Right atrium auricular region (tissue), 2 donors: ENCODE measurements around the gene METTL15. TPM values are rescaled to one million over a fixed set of nuclear protein-coding genes. Genes with fewer than 3 reads are reported as not detected.

Experiments used
- DNase-seq: peaks from one replicate; pipeline ENCODE4 v3.0.0-alpha.2; 2019; ENCODE audit warnings: low spot score
- H3K27ac ChIP-seq, 2 donors: fragments of 200-600 bp; sonication (generic); 1 replicate in 1 of 2; 2 replicates in 1 of 2; pipeline ENCODE4 v1.5.1; 2016 to 2019
- H3K27me3 ChIP-seq, 2 donors: fragments of 200-600 bp; sonication (generic); one replicate each; pipeline versions ENCODE4 v1.5.1 to v1.6.0; 2017 to 2019
- H3K36me3 ChIP-seq: fragments of 200-600 bp; sonication (generic); one replicate; pipeline ENCODE4 v1.5.1; 2016
- H3K4me1 ChIP-seq, 2 donors: fragments of 200-600 bp; sonication (generic); one replicate each; pipeline versions ENCODE4 v1.5.1 to v1.6.0; 2017 to 2019
- H3K4me3 ChIP-seq, 2 donors: fragments of 200-600 bp; sonication (generic); 1 replicate in 1 of 2; 2 replicates in 1 of 2; pipeline ENCODE4 v1.5.1; 2017 to 2019; ENCODE audit warnings: mild to moderate bottlenecking in 1 of 2, moderate library complexity in 1 of 2
- H3K9me3 ChIP-seq, 2 donors: fragments of 200-600 bp; sonication (generic); one replicate each; pipeline ENCODE4 v1.5.1; 2019
- total RNA-seq, 2 donors: library from RNA; depleted of rRNA; stranded (reverse); fragments of >200 nt; gene quantifications; one replicate each; pipeline ENCODE4 v1.1.0, GENCODE V29; 2016
- TF ChIP-seq, protein P1 (sequence below), 2 donors: fragments of 200-600 bp; sonication (generic); IDR thresholded peaks; one replicate each; pipeline ENCODE4 v1.5.1; 2019; ENCODE audit warnings: antibody characterized with exemption in 2 of 2

The METTL15 gene
- total RNA-seq, 2 donors from 2014 or later, result 5.3 to 9.5 TPM

DNA sequence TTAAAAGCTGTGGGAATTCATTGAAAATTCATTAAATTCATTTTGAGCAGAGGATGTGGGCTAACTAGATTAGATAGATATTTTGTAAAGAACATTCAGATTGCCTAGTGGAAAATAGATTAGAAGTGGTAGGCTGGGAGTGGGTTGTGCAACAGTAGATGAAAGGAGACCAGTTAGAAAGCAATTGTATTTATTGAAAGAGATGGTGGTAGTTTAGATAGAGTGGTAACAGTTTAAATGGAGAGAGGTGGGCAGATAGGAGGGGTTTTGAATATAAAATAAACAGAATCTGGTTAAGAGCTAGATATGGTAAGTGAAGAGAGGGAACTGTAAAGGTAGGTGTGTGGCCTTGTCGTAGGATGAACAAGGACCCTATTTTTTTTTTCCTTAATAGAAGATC, 34.5 kb downstream of the METTL15 start:
- no peak for DNase-seq
- H3K4me1 ChIP-seq, result no peaks in the 10 kb centered on the region
- TF ChIP-seq, protein P1, sequence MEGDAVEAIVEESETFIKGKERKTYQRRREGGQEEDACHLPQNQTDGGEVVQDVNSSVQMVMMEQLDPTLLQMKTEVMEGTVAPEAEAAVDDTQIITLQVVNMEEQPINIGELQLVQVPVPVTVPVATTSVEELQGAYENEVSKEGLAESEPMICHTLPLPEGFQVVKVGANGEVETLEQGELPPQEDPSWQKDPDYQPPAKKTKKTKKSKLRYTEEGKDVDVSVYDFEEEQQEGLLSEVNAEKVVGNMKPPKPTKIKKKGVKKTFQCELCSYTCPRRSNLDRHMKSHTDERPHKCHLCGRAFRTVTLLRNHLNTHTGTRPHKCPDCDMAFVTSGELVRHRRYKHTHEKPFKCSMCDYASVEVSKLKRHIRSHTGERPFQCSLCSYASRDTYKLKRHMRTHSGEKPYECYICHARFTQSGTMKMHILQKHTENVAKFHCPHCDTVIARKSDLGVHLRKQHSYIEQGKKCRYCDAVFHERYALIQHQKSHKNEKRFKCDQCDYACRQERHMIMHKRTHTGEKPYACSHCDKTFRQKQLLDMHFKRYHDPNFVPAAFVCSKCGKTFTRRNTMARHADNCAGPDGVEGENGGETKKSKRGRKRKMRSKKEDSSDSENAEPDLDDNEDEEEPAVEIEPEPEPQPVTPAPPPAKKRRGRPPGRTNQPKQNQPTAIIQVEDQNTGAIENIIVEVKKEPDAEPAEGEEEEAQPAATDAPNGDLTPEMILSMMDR (IDR thresholded peaks at IDR 0.05), result no peak

DNA sequence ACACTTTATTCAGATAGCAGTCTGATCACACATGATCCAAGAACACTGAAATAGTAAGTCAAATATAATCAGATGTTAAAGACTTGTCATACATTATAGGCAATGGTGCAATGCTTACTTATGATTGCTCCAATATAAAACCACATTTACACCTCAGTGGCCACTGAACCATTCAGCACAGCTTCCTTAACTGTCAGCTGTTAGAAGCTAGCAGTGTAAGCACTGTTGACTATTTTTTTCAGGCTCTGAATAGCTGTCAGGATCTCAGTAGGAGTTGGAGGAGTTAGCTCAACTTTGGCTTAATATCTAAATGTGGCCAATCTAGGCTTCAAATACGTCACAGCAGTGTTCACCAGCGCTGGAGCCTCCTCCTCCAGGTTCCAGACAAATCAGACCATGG, 36.6 kb downstream of the METTL15 start:
- TF ChIP-seq, protein P1 (IDR thresholded peaks at IDR 0.05), result no peak
- DNase-seq, result no peak
- no peaks in the 10 kb centered on the region for H3K4me1 ChIP-seq

More for the DNA sequence above, 34.5 kb downstream of the METTL15 start:
- Histone ChIP-seq H3K4me3 (no peak overlapping the region), H3K9me3 (peaks cover 0 to 18% of the 10 kb centered on the region in 2 donors), H3K36me3 (no peaks in the 10 kb centered on the region), H3K27ac (no peak overlapping the region), H3K27me3 (no peaks in the 10 kb centered on the region)

DNA sequence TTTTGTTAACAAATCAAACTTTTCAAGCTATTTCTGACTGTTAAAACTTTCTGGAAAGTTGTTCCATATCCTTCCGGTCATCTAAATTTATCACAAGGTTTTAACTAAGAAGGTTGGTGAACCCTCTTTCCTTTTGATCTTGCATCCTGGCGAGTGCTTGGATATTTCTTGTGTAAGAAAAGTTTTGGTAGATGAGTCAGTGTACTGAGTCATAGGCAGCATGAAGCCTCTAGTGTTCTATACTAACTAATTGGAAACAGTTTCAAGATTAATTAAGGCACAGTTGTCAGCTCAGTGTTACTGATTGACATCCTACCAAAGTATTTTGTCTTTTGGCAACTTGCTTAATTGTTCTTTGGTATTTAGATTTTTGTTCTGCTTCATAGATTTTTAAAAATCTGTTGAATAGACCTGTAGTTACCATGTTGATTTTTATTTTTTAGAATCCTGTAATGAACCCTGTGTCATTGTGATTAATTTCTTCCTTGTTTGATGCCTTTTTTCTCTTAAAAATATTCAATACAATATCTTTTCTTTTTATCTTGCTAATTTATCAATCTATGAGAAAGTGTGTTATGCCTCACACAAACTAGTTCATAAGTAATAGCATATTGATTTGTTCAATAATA, 38.0 kb downstream of the METTL15 start:
- TF ChIP-seq, protein P1 (IDR thresholded peaks at IDR 0.05), result no peak

More for the DNA sequence above, 36.6 kb downstream of the METTL15 start:
- H3K36me3 ChIP-seq, result no peaks in the 10 kb centered on the region
- no peak overlapping the region for H3K4me3 ChIP-seq
- H3K9me3 ChIP-seq, result peaks cover 0 to 14% of the 10 kb centered on the region in 2 donors
- no peaks in the 10 kb centered on the region for H3K27me3 ChIP-seq
- H3K27ac ChIP-seq, result no peak overlapping the region

DNA sequence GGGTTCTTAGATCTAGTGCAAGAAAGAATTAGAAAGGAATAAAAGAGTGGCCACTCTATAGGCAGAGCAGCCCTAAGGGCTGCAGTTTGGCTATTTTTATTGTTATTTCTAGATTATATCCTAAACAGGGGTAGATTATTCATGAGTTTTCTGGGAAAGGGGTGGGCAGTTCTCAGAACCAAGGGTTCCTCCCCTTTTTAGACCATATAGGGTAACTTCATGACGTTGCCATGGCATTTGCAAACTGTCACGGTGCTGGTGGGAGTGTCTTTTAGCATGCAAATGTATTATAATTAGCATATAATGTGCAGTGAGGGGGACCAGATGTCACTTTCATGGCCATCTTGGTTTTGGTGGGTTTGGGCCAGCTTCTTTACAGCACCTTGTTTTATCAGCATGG, 44.6 kb downstream of the METTL15 start:
- H3K36me3 ChIP-seq, result no peaks in the 10 kb centered on the region
- no peak overlapping the region for H3K27ac ChIP-seq
- no peaks in the 10 kb centered on the region for H3K4me1 ChIP-seq
- TF ChIP-seq, protein P1 (IDR thresholded peaks at IDR 0.05), result no peak
- DNase-seq, result no peak
- H3K27me3 ChIP-seq, result no peaks in the 10 kb centered on the region
- H3K4me3 ChIP-seq, result no peak overlapping the region
- no peaks in the 10 kb centered on the region for H3K9me3 ChIP-seq

More for the DNA sequence above, 38.0 kb downstream of the METTL15 start:
- H3K4me3 ChIP-seq, result no peak overlapping the region
- no peaks in the 10 kb centered on the region for H3K36me3 ChIP-seq
- no peak for DNase-seq
- H3K9me3 ChIP-seq, result no peaks in the 10 kb centered on the region
- H3K27me3 ChIP-seq, result no peaks in the 10 kb centered on the region
- H3K27ac ChIP-seq, result no peak overlapping the region
- H3K4me1 ChIP-seq, result no peaks in the 10 kb centered on the region

DNA sequence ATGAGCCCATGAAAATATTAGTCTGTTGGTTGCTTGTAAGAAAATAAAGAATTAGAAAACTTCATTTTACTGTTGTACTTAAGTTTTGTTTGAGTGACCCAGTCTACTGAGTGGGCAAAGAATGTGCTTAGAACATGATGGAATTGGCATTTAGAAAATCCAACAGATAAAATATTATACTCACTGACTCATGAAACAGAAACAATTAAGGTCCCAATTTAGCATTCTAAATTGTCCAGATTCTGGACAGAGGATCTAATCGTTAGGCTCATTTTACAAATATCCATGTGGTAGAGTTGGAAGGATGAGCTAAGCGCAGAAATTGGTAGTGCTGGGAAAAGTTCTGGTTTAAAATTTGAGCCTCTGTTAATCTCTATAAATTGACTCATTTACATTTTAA, 45.4 kb downstream of the METTL15 start:
- Histone ChIP-seq H3K27ac (no peak overlapping the region), H3K36me3 (no peaks in the 10 kb centered on the region), H3K4me3 (no peak overlapping the region), H3K9me3 (no peaks in the 10 kb centered on the region), H3K4me1 (no peaks in the 10 kb centered on the region), H3K27me3 (no peaks in the 10 kb centered on the region)
- TF ChIP-seq, protein P1 (IDR thresholded peaks at IDR 0.05), result no peak
- no peak for DNase-seq

DNA sequence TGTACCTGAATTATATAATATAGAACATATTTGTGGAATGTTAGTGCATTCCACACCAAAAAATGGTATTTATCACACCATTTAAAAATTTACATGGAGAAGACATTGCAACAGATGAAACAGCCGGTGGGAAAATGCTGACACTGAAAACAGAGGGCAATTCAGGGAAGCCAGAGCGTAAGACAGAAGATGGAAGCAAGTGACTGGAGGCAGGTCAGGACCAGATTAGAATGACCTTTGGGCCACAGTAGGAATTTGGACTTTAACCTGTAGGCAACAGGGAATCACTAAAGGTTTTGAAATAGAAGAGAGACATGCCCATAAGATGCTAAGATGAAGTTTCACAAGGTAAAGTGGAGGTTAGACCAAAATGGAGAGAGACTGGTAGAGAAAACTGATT, 60.5 kb downstream of the METTL15 start:
- H3K4me3 ChIP-seq, result no peak overlapping the region
- TF ChIP-seq, protein P1 (IDR thresholded peaks at IDR 0.05), result no peak
- no peaks in the 10 kb centered on the region for H3K27me3 ChIP-seq
- no peak overlapping the region for H3K27ac ChIP-seq
- no peaks in the 10 kb centered on the region for H3K4me1 ChIP-seq
- peaks cover 0 to 9% of the 10 kb centered on the region in 2 donors for H3K9me3 ChIP-seq
- no peak for DNase-seq
- no peaks in the 10 kb centered on the region for H3K36me3 ChIP-seq
